H1 (cell line): ENCODE data around the gene DDX51. TPM values are rescaled to one million over a fixed set of nuclear protein-coding genes. Genes with fewer than 3 reads are reported as not detected.

ENCODE experiments used
- CEBPB ChIP-seq: IDR thresholded peaks from 2 replicates; pipeline ENCODE4 v1.6.1; 2012; ENCODE audit warnings: low read depth, low read length
- RAD21 ChIP-seq, 2 experiments: IDR thresholded peaks in 1 of 2; conservative IDR thresholded peaks in 1 of 2; 2 replicates each; pipeline ENCODE4 v1.6.1; 2011; ENCODE audit warnings: low read depth in 2 of 2, low read length in 2 of 2, improper control_type of control experiment in 1 of 2, inconsistent platforms in 1 of 2, mild to moderate bottlenecking in 1 of 2, moderate library complexity in 1 of 2
- TCF12 ChIP-seq: IDR thresholded peaks from 2 replicates; pipeline ENCODE4 v1.6.1; 2011; ENCODE audit warnings: low read depth, mild to moderate bottlenecking, low read length
- USF2 ChIP-seq: IDR thresholded peaks from 2 replicates; pipeline ENCODE4 v1.6.1; 2011; ENCODE audit warnings: low read length, improper control_type of control experiment
- ZNF274 ChIP-seq: IDR thresholded peaks from 2 replicates; pipeline ENCODE4 v1.7.0; 2012; ENCODE audit warnings: low read length, borderline replicate concordance; ENCODE audit errors: extremely low read depth
- polyA plus RNA-seq, 7 experiments: library from polyadenylated mRNA; depleted of rRNA in 3 of 7; stranded (reverse) in 5 of 7; unstranded in 2 of 7; fragments of >200 nt in 5 of 7; fragments of 200-250 nt in 2 of 7; gene quantifications; 1 replicate in 5 of 7; 2 replicates in 1 of 7; 4 replicates in 1 of 7; pipeline versions ENCODE4 v1.2.1 to v1.2.3, GENCODE V29; 2011 to 2013; ENCODE audit warnings: missing spikeins in 2 of 7, mixed read lengths in 2 of 7
- total RNA-seq: library from RNA; stranded (reverse); fragmentation: NEBNext Ultra II Directional; extraction: Animal tissue kit (Norgen Biotek cat#: 25700); gene quantifications from 2 replicates; pipeline ENCODE4 v1.2.1, GENCODE V29; 2021

Gene DDX51
- total and polyA plus RNA-seq, 2 of the 8 experiments (the other 6 are each of a cell fraction or from before 2014, with no cell fraction given), result 11.2 to 24.4 TPM

GRCh38 chr12:132168311-132169031 is 24.4 kb upstream of the DDX51 start (continued):
- no peak for TF ChIP-seq ZNF274
- TF ChIP-seq USF2, result no peak
- TF ChIP-seq RAD21 (IDR thresholded peaks at IDR 0.05 in 1 of 2, conservative IDR thresholded peaks at IDR 0.05 in 1 of 2; ENCODE audit: low read depth in 2 of 2, low read length in 2 of 2), result no peak
- TF ChIP-seq TCF12, result no peak
- no peak for TF ChIP-seq CEBPB
